GM19193 (cell line): ENCODE measurements around the gene TLCD3B.

Experiments
- POLR2A ChIP-seq: IDR thresholded peaks from 4 replicates; pipeline ENCODE4 v1.6.1; 2011; ENCODE audit not compliant: insufficient read depth, insufficient read length; ENCODE audit errors: extremely low read depth

TLCD3B gene

DNA sequence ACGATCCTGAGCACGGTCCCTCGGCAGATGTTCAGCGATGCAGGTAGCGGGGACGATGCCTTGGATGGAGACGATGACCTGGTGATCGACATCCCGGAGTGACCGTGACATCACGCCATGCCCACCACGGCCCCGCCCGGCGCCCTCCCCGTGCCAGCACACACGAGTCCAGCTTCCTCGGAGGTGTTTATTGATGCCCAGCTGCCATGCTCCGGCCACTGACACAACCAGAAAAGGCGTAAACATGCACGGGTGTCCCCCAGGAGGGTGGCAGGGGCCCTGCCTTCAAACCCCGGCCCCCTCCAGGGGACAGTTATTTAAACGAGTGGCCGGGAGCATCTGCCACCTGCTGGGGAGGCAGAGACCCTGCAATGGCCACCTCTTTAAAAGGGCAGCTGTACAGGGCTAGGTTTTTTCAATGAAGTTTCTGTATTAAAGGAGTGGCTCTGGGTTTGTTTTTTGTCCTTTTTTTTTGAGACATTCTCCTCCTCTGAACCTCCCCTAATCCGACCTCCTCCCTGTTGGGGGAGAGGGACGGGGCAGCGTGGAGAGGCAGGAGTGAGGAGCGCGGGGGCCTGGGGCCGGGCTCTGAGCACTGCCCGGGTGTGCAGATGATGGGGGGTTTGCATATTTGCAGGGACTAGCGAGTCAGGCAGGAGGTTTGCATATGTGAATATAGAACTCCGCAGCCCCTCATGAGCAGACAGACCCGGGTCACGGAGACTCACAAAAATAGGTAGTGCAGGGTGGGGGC, 25.6 kb downstream of the TLCD3B start:
- TF ChIP-seq POLR2A: no peak

DNA sequence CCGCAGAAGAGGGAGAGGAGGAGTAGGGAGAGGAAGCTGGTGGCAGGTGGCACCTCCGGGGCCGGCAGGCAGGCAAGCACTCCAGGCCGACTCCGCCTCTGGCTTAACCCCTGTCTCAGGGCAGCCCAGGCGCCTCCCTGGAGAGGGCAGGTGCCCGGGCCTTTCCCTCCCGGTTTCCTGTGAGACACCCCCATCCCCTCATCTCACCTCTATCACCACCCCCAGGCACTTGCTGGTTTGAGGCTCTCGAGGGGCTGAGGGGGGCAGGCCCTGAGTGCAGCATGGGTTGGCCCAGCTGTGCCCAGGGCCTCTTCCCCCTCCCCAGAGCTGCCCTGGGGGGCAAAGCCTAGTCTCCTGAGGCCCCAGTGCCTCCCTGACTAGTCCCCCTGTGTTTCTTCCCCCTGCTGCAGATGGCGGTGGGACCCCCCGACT, 26.2 kb downstream of the TLCD3B start:
- no peak for TF ChIP-seq POLR2A

DNA sequence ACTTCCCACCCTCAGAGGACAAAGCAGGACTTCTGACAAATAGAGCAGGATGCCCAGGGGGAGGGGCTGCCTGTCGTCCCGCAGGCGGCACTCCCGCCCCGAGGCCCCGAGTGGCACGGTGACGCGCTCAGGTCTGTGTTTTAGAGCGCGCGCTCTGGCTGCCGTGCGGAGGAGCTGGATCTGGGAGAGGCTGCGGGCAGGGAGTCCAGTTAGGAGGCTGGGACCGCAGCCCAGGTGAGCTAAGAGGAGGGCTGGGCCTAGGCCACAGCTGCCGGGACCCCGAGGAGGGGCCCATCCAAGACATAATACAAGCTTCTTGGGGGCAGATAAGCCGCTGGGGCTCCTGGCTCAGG, 26.7 kb downstream of the TLCD3B start:
- TF ChIP-seq POLR2A: no peak

DNA sequence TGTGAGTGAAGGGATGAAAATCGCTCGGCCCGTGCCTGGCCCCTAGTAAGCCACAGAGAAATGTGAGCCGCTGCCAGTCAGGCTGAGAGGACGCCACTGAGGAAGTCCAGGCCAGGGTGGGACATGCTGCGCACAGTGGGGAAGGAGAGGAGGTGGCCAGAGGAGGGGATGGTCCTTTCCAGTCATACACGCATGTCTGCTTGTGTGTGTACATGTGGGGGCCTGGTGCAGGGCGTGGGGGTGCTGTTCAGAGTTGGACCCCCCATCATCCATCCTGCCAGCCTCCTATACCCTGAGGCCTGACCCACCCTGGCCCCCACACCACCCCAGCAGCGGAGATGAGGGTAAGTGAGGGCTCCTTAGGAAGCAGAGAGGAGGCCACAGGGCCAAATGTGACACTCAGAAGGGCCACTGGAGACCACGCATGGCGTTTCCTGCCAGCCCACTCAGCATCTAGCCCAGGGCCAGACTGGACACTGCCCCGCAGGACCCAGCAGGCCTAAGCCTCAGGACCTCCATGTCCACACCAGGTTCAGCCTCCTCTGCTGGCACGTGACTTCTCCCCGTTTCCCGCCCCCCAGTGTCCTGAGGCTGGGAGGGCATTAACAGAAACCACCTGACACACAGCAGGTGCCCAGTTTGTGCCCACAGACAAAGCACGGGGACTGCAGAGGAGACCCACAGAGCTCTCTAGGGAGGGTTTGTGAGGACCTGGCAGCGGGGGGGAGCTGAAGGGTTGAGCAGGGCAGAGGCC, 27.2 kb downstream of the TLCD3B start:
- TF ChIP-seq POLR2A: no peak

GRCh38 chr16:30002614-30003346, 28.3 kb downstream of the TLCD3B start:
- TF ChIP-seq POLR2A: no peak

- no peak for TF ChIP-seq POLR2A
Observed at GRCh38 chr16:30000735-30001631, 30.1 kb downstream of the TLCD3B start.

DNA sequence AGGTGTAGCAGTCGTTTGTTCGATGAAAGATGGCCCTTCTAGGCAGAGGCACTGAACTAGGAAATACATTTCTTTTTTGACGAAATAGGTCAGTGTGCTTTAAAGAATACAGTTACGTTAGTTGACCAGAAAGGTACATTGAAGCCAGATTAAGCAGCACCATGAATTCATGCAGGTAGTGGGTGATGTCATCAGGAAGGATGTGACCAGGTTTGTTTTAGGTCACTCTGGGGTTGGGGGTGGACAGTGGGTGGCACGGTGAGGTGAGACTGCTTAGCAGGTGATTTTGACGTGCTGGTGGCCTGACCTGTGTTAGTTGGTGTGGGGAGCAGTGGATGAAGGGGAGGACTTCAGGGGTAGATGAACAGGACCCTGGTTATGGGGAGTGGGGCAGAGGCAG, 31.5 kb downstream of the TLCD3B start:
- no peak for TF ChIP-seq POLR2A

- TF ChIP-seq POLR2A: no peak
Observed at GRCh38 chr16:29996766-29997250, 34.3 kb downstream of the TLCD3B start.

- peak; percentile 85 for TF ChIP-seq POLR2A
Observed at GRCh38 chr16:29995911-29996765, 34.9 kb downstream of the TLCD3B start, which contains the start of gene INO80E. INO80E (plus strand) TSS chr16:29996241; CDS start chr16:29996311, 70 bp downstream.

DNA sequence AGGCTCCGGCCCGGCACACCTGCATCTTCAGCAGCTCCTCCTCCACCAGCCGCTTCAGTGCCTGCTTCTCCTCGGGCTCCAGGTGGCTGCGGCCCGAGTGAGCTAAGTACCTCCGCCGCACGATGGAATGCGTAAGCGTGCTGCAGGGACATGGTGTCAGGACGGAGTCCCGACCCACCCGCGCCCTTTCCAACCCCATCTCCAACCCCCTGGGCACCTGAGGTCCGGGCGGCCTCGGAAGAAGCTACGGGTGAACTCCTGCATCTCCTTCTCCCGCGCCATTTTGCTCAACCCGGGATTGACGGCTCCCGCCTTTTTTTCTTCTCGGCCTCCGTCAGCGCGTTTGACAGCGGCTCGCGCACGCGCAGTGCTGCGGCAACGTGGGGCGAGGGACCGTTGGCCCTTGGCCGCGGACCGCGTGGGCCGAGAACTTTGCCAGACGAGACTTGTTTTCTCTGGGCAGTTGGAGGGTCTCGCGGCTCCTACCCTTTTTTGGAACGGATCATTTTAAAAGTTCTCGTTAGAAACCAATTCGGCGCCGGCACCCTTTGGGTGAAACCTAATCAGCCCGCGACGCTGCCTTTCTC, 35.7 kb downstream of the TLCD3B start, which contains the start of gene HIRIP3:
TSS of gene HIRIP3 (minus strand) at position 294 of the 587 bp plus-strand sequence. CDS start at position 282, 12 bp downstream.
- TF ChIP-seq POLR2A: peak; percentile 70

DNA sequence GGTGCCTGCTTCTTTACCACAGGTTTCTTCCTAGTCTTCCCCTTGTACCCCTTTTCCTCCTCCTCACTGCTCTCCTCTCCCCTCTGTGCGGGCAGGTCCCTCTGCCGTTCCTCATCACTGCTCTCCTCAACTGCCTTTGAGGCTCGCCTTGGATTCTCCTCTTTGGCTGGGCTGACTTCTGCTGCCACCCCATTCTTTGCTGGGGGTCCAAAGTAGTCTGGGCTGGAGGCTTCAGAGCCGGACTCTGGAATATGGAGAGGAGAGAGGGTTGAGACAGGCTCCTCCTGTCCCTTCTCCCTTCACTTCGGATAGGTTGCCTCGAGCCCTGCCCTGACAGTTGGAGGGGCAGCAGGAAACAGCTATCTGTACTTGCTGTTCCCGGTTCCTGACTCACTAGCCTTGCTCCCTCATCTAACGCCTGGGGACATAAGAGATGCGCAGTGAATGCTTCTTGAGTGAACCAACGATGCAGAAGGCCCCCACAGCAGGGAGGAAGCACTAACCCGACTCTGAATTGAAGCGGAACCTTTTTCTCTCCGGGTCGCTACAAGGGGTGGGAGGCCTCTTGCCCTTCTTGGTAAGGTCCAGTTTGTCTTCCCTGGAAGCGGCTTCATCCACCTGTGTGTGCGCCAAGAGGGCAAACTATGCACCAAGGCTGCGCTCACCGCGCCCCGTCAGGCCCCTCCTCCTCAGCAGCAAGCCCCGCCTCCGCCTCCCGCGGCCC, 36.3 kb downstream of the TLCD3B start:
- TF ChIP-seq POLR2A: no peak

- no peak for TF ChIP-seq POLR2A
Observed at GRCh38 chr16:29993903-29994599, 37.0 kb downstream of the TLCD3B start.
